NCI-H748 (cell line): Measurements from ENCODE around the gene MCU.

ENCODE experiments used
- DNase-seq: peaks from one replicate; lab custom pipeline; 2025; ENCODE audit not compliant: unreplicated experiment; lab: John Stamatoyannopoulos, UW

The MCU gene

GRCh38 chr10:72834183-72834825 lies 142.4 kb downstream of the MCU start:
- DNase-seq, result peak; percentile 37

DNA sequence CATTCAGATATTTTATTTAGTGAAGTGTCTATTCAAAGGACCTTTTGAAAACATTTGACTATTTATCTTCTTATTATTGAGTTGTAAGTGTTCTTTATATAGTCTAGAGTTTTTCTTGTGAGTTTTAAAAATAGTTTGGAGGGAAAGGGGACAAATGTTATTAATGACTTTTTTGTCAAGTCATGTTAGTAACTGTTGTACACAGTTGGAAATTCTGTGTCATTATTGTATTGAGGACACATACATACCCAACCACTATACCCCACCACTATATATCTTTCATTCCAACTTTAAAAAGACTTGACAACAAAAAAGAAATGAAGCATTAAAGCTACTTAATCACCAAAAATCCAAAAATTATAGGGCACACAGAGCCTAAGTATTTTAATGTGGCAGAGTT lies 148.4 kb downstream of the MCU start:
- DNase-seq, result no peak

GRCh38 chr10:72841487-72841886 lies 149.5 kb downstream of the MCU start:
- no peak for DNase-seq

GRCh38 chr10:72842164-72842563 lies 150.2 kb downstream of the MCU start:
- DNase-seq, result no peak

- no peak for DNase-seq
Observed at GRCh38 chr10:72846238-72846637, 154.3 kb downstream of the MCU start.

DNA sequence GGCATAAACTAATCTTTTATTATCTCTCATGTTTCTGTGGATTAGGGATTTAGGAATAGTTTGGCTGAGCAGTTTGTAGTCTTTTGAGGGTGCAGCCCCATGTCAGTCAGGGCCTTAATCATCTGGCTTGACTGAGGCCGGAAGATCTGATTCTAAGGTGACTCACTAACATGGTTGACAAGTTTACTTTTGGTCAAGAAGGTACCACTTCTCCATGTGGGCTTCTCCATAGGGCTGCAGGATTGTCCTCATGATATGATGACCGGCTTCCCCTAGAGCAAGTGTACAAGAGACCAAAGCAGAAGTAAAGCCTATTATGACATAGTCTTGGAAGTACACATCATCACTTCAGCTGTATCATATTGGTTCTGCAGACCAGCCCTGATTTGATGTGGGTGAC lies 155.7 kb downstream of the MCU start:
- DNase-seq, result no peak

DNA sequence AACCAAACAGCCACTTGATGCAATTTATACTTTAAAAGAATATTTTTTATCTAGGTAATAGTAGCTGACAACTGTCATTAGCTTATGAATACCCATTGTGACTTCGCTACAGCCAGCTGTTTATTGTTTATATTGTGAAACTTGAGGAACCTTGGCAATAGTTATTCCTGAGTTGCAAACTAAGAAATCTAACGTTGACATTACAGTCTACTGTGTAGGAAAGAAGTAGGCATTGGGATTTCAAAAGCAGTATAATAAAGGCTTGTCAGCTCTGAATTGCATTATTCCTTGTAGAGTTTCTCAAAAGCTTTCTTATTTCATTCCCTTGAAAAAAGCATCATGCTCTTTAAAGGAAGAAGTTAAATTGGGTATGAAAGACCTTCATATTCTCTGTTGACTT lies 158.9 kb downstream of the MCU start:
- DNase-seq, result no peak

DNA sequence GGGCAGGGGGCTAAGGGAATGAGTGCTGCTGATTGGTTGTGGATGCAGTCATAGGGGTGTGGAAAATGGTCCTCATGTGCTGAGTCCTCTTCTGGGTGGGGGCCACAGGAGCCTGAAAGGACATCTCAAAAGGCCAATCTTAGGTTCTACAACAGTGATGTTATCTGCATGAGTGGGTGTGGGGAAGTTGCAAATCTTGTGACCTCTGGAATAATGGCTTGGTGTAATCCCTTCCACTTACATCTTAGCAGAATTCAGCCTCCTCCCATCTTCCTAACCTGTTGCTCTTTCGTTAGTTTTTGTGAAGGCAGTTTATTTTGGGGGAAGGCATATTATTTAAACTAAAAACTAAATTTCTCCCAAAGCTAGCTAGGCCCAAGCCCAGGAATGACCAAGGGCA lies 159.6 kb downstream of the MCU start:
- no peak for DNase-seq

DNA sequence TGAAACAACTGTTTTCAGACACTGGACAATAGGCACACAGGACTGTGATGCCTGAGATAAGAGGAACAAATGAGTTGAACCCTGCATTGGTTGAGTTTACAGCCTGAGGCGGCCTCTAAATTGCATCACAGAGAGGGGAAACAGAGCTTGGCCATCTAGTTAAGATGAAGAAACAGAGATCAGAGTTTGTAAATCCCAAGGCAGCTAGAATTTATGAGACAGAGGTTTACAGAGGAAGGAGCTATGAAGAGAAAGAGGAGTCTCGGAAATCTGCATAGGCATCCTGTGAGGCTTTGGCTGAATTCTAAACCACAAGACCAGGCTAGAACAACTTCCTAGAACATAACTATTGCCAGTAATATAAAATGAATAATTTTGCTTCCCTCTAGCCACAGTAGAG lies 160.6 kb downstream of the MCU start:
- no peak for DNase-seq

GRCh38 chr10:72855129-72855528 lies 163.2 kb downstream of the MCU start:
- DNase-seq, result no peak

- DNase-seq, result no peak
Observed at GRCh38 chr10:72855790-72856189, 163.8 kb downstream of the MCU start.

GRCh38 chr10:72858067-72858466 lies 166.1 kb downstream of the MCU start:
- no peak for DNase-seq

- no peak for DNase-seq
Observed at GRCh38 chr10:72862957-72863356, 171.0 kb downstream of the MCU start.

- peak; percentile 27 for DNase-seq
Observed at GRCh38 chr10:72875250-72876055, 183.5 kb downstream of the MCU start.

GRCh38 chr10:72879245-72879644 lies 187.3 kb downstream of the MCU start:
- DNase-seq, result no peak

DNA sequence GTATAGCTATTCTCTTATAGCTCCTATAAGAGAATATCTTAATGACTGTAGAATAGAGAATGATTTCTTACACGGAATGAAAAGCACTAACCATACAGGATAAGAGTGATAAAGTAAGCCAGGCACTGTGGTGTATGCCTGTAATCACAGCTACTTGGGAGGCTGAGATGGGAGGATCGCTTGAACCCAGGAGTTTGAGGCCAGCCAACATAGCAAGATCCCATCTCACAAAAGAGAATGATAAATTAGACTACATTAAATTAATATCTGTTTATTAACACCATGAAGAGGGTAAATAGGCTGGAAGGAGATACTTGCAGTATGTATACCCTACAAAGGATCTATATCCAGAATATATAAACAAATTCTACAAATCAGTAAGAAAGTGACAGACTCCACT lies 189.3 kb downstream of the MCU start:
- DNase-seq, result no peak

DNA sequence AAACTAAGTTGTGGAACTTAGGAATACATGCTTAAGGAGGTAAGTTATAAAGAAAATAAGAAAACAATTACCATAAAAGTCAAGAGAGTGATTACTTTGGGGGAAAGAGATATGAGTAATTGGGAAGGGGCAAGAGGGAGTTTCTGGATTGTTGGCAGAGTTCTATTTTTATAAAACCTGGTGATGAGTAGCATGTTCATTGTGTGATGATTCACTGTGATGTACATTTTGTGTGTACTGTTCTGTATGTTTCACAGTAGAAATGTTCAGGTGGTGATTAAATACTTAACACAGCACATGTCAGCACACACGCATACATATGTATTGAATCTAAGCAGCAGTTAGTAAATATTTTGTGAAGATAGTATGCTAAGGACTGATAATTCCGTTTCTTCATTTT lies 191.9 kb downstream of the MCU start:
- no peak for DNase-seq

GRCh38 chr10:72885953-72886352 lies 194.0 kb downstream of the MCU start:
- DNase-seq, result no peak

GRCh38 chr10:72886621-72887020 lies 194.7 kb downstream of the MCU start:
- no peak for DNase-seq

- DNase-seq, result no peak
Observed at GRCh38 chr10:72887043-72887442, 195.1 kb downstream of the MCU start.

- DNase-seq, result no peak
Observed at GRCh38 chr10:72888151-72888638, 196.3 kb downstream of the MCU start.

GRCh38 chr10:72889391-72889831 lies 197.5 kb downstream of the MCU start:
- peak; percentile 85 for DNase-seq
